K562 (cell line): ENCODE measurements around the gene ADIPOR1. TPM values are rescaled to one million over a fixed set of nuclear protein-coding genes. Genes with fewer than 3 reads are reported as not detected.

Source experiments
- MGA ChIP-seq: fragments of 450-650 bp; IDR thresholded peaks from 2 replicates; pipeline ENCODE4 v1.6.1; 2016; ENCODE audit warnings: mild to moderate bottlenecking, moderate library complexity
- polyA plus RNA-seq, 8 experiments: library from polyadenylated mRNA; depleted of rRNA in 4 of 8; stranded (reverse) in 5 of 8; unstranded in 3 of 8; fragments of >200 nt; fragmentation: Nextera tagmentation in 2 of 8; fragmentation: Illumina TruSeq in 1 of 8; extraction: Ambion mirVana in 2 of 8; extraction: Trizol in 1 of 8; gene quantifications; 2 replicates each; pipeline versions ENCODE4 v1.2.1 to v1.2.3, GENCODE V29; 2011 to 2014; ENCODE audit warnings: inconsistent platforms in 1 of 8, missing spikeins in 1 of 8
- total RNA-seq, 7 experiments: library from RNA; depleted of rRNA in 6 of 7; stranded (reverse); fragments of >200 nt in 6 of 7; fragmentation: Illumina TruSeq in 2 of 7; extraction: Trizol in 2 of 7; gene quantifications; 2 replicates each; pipeline versions ENCODE4 v1.2.1 to v1.2.3, GENCODE V29; 2011 to 2021; ENCODE audit warnings: low replicate concordance in 1 of 7
- TF ChIP-seq, protein P1 (sequence below), 2 experiments: fragments of 450-650 bp; IDR thresholded peaks; 2 replicates each; pipeline ENCODE4 v1.6.1; 2016; ENCODE audit warnings: mild to moderate bottlenecking in 2 of 2, borderline replicate concordance in 1 of 2, low read depth in 1 of 2, moderate library complexity in 1 of 2

Gene ADIPOR1
- total and polyA plus RNA-seq, 9 of the 15 experiments (the other 6 are each of a cell fraction or from before 2014, with no cell fraction given), result 29.0 to 217 (median 100) TPM

DNA sequence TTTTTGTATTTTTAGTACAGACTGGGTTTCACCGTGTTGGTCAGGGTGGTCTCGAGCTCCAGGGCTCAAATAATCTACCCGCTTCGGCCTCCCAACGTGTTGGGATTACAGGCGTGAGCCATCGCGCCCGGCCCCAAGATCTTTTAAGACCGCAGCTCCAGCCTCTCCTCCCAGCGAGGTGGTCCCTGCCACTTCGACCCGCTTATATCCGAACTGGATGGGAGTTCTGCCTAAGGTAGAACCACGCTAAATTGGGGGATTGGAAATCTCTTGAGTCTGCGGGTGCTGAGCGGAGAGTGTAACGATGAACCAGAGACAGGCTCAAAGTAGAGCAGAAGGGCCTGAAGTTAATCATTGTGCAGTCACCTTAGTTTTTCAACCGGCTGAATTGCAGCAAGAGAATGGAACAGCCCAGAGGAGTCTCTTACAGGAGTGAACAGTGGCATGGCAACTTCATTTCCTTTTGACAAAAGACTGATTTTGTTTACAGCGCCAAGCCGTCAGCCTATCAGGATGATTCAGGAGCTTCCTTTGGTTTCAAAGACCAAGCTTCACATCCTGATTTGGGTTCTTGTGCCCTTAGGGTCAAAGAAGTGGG lies 9.7 kb upstream of the ADIPOR1 start (continued):
- TF ChIP-seq, protein P1, sequence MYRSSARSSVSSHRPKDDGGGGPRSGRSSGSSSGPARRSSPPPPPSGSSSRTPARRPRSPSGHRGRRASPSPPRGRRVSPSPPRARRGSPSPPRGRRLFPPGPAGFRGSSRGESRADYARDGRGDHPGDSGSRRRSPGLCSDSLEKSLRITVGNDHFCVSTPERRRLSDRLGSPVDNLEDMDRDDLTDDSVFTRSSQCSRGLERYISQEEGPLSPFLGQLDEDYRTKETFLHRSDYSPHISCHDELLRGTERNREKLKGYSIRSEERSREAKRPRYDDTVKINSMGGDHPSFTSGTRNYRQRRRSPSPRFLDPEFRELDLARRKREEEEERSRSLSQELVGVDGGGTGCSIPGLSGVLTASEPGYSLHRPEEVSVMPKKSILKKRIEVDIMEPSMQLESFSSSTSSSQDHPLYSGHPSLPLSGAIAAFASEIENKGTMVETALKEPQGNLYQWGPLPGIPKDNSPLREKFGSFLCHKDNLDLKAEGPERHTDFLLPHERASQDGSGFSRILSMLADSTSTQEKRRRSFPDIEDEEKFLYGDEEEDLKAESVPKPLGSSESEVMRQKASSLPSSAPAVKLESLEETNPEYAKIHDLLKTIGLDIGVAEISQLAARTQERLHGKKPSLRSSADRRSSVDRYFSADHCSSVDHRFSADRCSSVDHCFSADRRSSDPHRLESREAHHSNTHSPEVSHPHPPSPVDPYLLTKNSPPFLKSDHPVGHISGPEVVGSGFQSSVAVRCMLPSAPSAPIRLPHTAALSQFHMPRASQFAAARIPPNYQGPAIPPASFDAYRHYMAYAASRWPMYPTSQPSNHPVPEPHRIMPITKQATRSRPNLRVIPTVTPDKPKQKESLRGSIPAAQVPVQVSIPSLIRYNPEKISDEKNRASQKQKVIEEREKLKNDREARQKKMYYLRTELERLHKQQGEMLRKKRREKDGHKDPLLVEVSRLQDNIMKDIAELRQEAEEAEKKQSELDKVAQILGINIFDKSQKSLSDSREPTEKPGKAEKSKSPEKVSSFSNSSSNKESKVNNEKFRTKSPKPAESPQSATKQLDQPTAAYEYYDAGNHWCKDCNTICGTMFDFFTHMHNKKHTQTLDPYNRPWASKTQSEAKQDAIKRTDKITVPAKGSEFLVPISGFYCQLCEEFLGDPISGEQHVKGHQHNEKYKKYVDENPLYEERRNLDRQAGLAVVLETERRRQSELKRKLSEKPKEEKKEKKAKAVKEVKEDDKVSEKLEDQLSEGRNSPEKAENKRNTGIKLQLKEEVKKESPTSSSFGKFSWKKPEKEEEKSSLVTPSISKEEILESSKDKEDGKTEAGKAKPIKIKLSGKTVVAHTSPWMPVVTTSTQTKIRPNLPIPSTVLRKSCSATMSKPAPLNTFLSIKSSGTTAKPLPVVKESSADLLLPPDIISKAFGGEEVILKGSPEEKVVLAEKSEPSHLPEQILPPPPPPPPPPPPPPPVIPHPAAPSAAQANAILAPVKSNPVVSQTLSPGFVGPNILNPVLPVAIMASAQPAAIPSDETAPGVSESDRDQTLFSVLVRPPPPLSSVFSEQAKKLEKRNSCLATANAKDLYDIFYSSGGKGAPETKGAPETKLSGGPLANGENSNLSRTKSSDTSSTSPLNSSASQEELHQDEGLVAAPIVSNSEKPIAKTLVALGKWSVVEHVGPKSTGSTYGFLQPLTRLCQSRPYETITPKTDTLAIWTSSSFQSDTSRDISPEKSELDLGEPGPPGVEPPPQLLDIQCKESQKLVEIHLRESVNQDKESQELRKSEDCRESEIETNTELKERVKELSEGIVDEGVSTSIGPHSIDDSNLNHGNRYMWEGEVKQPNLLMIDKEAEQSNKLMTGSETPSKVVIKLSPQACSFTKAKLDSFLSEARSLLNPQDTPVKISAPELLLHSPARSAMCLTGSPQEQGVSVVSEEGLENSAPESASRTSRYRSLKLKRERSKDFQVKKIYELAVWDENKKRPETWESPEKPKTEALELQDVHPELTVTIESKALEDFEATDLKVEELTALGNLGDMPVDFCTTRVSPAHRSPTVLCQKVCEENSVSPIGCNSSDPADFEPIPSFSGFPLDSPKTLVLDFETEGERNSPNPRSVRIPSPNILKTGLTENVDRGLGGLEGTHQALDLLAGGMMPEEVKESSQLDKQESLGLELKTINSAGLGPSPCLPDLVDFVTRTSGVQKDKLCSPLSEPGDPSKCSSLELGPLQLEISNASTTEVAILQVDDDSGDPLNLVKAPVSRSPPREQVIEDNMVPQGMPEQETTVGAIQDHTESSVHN (IDR thresholded peaks at IDR 0.05; ENCODE audit: borderline replicate concordance in 1 of 2, low read depth in 1 of 2), result no peak
- TF ChIP-seq MGA, result no peak
